ENCODE results near the gene DUSP28.

The DUSP28 gene

GRCh38 chr2:240573516-240574385, 13.6 kb downstream of the DUSP28 start:
- DNase-seq, result no peak

- no peak for DNase-seq
Measured at GRCh38 chr2:240574386-240575100, 14.4 kb downstream of the DUSP28 start.

- DNase-seq, result no peak
Measured at GRCh38 chr2:240575101-240575965, 15.2 kb downstream of the DUSP28 start.

- no peak for DNase-seq
Measured at GRCh38 chr2:240576036-240576435, 15.9 kb downstream of the DUSP28 start.

- DNase-seq, result no peak
Measured at GRCh38 chr2:240576436-240577205, 16.5 kb downstream of the DUSP28 start.

- no peak for DNase-seq
Measured at GRCh38 chr2:240577281-240578109, 17.3 kb downstream of the DUSP28 start.

- no peak for DNase-seq
Measured at GRCh38 chr2:240578110-240578450, 17.9 kb downstream of the DUSP28 start.

- no peak for DNase-seq
Measured at GRCh38 chr2:240578488-240578887, 18.3 kb downstream of the DUSP28 start.

GRCh38 chr2:240579071-240579762, 19.1 kb downstream of the DUSP28 start:
- DNase-seq, result no peak

GRCh38 chr2:240579771-240580614, 19.8 kb downstream of the DUSP28 start:
- no peak for DNase-seq

- no peak for DNase-seq
Measured at GRCh38 chr2:240581811-240582210, 21.7 kb downstream of the DUSP28 start.

GRCh38 chr2:240582781-240583180, 22.6 kb downstream of the DUSP28 start:
- no peak for DNase-seq

- no peak for DNase-seq
Measured at GRCh38 chr2:240583774-240584173, 23.6 kb downstream of the DUSP28 start.

GRCh38 chr2:240584486-240585031, 24.4 kb downstream of the DUSP28 start:
- no peak for DNase-seq

- DNase-seq, result no peak
Measured at GRCh38 chr2:240585101-240585500, 24.9 kb downstream of the DUSP28 start.

GRCh38 chr2:240585681-240586197, 25.6 kb downstream of the DUSP28 start:
- DNase-seq, result no peak

- peak; percentile 97 for DNase-seq
Measured at GRCh38 chr2:240586198-240586918, 26.2 kb downstream of the DUSP28 start, which contains the start of gene CAPN10. TSS of gene CAPN10 (plus strand) at chr2:240586734. CDS start at chr2:240586912, 178 bp downstream.
